ENCODE data around the gene C10orf120. TPM values are rescaled to one million over a fixed set of nuclear protein-coding genes. Genes with fewer than 3 reads are reported as not detected.

Gene C10orf120
- total and polyA plus RNA-seq, 2 experiments from 2014 or later: not detected

- TF ChIP-seq CTCF (conservative IDR thresholded peaks at IDR 0.05; ENCODE audit: low read depth in 2 of 2): no peak
- no peak for TF ChIP-seq EZH2phosphoT487 (IDR thresholded peaks at IDR 0.05; ENCODE audit: unreplicated experiment)
- TF ChIP-seq CREB1 (CRISPR knock-in tag; IDR thresholded peaks at IDR 0.05; ENCODE audit: low read depth): no peak
These were observed 24.9 kb downstream of the C10orf120 start (continued) for GRCh38 chr10:122674781-122675180.

GRCh38 chr10:122673731-122674130, 25.9 kb downstream of the C10orf120 start:
- H3K27me3 ChIP-seq (ENCODE audit: insufficient read depth): no peaks in the 10 kb centered on the region
- TF ChIP-seq JUNB (IDR thresholded peaks at IDR 0.05; ENCODE audit: unreplicated experiment) (no peak), POLR2AphosphoS5 (IDR thresholded peaks at IDR 0.05; ENCODE audit: low read depth) (no peak), NANOG (IDR thresholded peaks at IDR 0.05; ENCODE audit: borderline replicate concordance) (no peak), CTCF (conservative IDR thresholded peaks at IDR 0.05; ENCODE audit: low read depth in 2 of 2) (no peak), ZNF331 (CRISPR knock-in tag; IDR thresholded peaks at IDR 0.05; ENCODE audit: low read depth) (no peak), EZH2 (IDR thresholded peaks at IDR 0.05; ENCODE audit: low read depth, unreplicated experiment) (no peak), ETS1 (IDR thresholded peaks at IDR 0.05) (no peak), CREB1 (CRISPR knock-in tag; IDR thresholded peaks at IDR 0.05; ENCODE audit: low read depth) (no peak), ZNF462 (CRISPR knock-in tag; IDR thresholded peaks at IDR 0.05) (no peak)

More at GRCh38 chr10:122673731-122674130, 25.9 kb downstream of the C10orf120 start:
- H3K9me3 Mint-ChIP-seq: no peaks in the 10 kb centered on the region
- H3K4me3 ChIP-seq: no peak overlapping the region
- no peak overlapping the region for H3K4me3 Mint-ChIP-seq
- H3F3A ChIP-seq (replicated peaks; ENCODE audit: low read depth): no peaks in the 10 kb centered on the region
- no peaks in the 10 kb centered on the region for H4K20me1 ChIP-seq (replicated peaks; ENCODE audit: insufficient read depth)
- DNase-seq (ENCODE audit: low spot score) (no peak), ATAC-seq (no peak)
- H3K36me3 ChIP-seq (ENCODE audit: insufficient read depth): no peaks in the 10 kb centered on the region
- H3K36me3 Mint-ChIP-seq (ENCODE audit: low read depth): no peaks in the 10 kb centered on the region
- no peak overlapping the region for H2AFZ ChIP-seq
- no peak overlapping the region for H3K4me2 ChIP-seq
- H3K79me2 ChIP-seq (replicated peaks; ENCODE audit: insufficient read depth): no peaks in the 10 kb centered on the region
- H3K4me1 Mint-ChIP-seq: peaks cover 6% of the 10 kb centered on the region; the same call in 1 of the 3 replicates
- no peaks in the 10 kb centered on the region for H3K4me1 ChIP-seq (ENCODE audit: insufficient read depth)
- peaks cover 4% of the 10 kb centered on the region for H3K27me3 Mint-ChIP-seq (ENCODE audit: insufficient read depth, low read depth, poor library complexity)
- no peak overlapping the region for H3K27ac ChIP-seq (ENCODE audit: low read depth)
- H3K9me2 ChIP-seq (ENCODE audit: insufficient read depth): 0 out of 2 replicates have a peak, but pooled peaks cover 2% of the 10 kb centered on the region
- H3K27ac Mint-ChIP-seq: no peak overlapping the region

Data from GM23338 (cell line).